GM19324 (cell line): ENCODE data around the gene CIAO3.

Experiments used
- ATAC-seq: cut with Tn5 transposase; IDR thresholded peaks from one replicate; pipeline ENCODE4 v1.9.1; 2021; ENCODE audit warnings: mild to moderate bottlenecking, moderate library complexity; ENCODE audit not compliant: unreplicated experiment, low FRiP score

Gene CIAO3

DNA sequence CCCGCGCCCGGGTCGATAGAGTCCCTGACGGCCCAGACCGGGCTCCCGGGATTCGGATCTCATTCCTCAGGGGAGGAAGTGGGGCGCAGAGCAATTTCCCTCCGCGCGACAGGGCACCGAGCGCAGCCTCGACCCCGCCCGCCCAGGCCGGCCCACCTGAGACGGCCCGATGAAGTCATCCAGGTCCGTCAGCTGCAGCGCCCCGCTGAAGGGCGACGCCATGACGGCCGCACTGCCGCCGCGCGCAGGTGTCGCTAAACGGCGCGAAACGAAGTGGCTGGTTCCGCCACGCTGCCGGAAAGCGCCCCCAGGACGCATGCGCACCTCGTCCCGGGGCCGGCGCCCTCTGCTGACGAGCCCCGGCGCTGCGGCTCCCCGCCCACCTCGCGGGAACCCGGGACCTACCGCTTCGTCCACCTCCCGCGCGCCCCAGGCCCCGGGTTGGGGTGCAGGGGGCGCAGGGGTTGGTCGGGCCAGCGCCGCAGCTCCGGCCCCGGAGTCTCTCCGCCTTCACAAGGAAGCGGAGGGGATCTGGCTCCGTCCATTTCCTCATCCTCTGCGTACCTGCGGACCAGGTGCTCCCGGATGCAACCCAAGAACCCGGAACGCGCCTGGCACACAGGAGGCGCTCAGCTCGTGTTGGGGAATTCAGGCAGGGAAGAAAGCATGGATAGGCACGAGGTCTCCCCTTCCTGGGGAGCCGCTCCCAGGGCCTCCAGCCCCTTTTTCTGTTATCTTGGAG, at the start of gene CIAO3:
TSS of gene CIAO3 (minus strand) at position 234 of the 742 bp plus-strand sequence. CDS start at position 222, 12 bp downstream.
- ATAC-seq = peak; percentile 87

DNA sequence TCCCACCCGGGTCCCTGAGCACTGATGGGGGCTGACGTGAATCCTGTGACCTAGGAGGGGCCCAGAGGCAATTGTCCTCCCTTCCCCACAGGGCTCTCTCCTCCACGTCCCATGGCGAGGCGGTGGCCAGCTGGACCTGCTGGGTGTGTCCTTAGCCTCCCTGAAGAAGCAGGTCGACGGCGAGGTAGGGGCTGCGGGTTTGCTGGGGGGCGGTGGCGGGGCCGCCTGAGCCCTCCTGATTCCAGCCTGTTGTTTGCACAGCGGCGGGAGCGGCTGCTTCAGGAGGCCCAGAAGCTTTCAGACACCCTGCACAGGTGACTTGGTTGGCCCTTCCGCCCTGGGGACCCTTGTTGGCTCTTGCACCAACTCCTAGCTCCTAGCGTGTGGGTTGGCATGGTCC, 49.3 kb upstream of the CIAO3 start:
- ATAC-seq = no peak

DNA sequence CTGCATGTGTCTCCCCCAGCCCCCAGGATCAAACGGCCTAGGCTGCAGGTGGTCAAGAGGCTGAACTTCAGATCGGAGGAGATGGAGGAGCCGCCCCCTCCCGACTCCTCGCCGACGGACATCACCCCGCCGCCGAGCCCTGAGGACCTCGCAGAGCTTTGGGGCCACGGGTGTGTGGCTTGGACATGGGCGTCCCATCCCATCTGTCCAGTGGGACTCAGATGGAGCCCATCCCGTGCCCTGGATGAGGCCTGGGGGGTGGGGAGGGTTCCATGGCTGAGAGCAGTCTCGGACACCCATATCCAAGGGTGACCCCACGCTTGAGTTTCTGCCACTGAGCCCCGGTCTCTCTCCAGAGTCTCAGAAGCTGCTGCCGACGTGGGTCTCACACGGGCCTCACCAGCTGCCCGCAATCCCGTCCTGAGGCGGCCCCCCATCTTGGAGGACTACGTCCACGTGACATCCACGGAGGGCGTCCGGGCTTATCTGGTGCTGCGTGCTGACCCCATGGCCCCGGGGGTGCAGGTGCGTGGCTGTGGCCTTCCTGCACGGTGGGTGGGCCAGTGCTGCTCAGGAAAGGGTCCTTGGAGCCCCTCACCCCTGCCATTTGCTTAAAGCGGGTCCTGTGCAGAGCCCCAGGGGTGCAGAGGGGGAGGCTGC, 48.5 kb upstream of the CIAO3 start:
- no peak for ATAC-seq

DNA sequence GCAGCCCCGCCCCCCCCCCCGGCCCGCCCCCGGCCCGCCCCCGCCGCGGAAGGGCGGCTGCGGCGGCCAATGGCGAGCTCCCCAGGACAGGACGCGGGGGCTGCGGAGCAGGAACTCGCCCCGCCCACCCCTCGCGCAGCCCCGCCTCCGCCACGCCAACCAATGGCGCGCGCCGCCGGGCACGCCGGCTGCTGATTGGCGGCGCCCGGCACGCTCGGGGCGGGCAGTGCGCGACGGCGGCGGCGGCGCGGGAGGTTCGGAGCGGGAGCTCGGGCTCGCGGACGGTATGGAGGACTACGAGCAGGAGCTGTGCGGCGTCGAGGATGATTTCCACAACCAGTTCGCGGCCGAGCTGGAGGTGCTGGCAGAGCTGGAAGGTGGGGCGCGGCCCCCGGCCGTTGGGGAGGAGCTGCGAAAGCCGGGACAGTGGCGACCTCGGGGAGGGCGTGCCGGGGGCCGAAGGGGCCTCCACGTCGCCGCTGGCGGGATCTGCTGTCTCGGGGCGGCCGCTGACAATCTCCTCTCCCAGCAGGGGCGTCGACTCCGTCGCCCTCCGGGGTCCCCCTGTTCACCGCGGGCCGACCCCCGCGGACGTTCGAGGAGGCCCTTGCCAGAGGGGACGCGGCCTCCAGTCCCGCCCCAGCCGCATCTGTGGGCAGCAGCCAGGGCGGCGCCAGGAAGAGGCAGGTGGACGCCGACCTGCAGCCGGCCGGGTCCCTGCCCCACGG, 47.8 kb upstream of the CIAO3 start, which contains the start of gene CHTF18:
TSS of gene CHTF18 (plus strand) at position 222 of the 728 bp plus-strand sequence. CDS start at position 287, 65 bp downstream.
- ATAC-seq = peak; percentile 75

- ATAC-seq = peak; percentile 30
These were observed 47.2 kb upstream of the CIAO3 start, which contains the start of gene RPUSD1 for GRCh38 chr16:787978-788398. TSS of gene RPUSD1 (minus strand) at chr16:788381. CDS start at chr16:787737, 644 bp downstream.

- ATAC-seq = no peak
These were observed 46.6 kb upstream of the CIAO3 start for GRCh38 chr16:787321-787966.

DNA sequence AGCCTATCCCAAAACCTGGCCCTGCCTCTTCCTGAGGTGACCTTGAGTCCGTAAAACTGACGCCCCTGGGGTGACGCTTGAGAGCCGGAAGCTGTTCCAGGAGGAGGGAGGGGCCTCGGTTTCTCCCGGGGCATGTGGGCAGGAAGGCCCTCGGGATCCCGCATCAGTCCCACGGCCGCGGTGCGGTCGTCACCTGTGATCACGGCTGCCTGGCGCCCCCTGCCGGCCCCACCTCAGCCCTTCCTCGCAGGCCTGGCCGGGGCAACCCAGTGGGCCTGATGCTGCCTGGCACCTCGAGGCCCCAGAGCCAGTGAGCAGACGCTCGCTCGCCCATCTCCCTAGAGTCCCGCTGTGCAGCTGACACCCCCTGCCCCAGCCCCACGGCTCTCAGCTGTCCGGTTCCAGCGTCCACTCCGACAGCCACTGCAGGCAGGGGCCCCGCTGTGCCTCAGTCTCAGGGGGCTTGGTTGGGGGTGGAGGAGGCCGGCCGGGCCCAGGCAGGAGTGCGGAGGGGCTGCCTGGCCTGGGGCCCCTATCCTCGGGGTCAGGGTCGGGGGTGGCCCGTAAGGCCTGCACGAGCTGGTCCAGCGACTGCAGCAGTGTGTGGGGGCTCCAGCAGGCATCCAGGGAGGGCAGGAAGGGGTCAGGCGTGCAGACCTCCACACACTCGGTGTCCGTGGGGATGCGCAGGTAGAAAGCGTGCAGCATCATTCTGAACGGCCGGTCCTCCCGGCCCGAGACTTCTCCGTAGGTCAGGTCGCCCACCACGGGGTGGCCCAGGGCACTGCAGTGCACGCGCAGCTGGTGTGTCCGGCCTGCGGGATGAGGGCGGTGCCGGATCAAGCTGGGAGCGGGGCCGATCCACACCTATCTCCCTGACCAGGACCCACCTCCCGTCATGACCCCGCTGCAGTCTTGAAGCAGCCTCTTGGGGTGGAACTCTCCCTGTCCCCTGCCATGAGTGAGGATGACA, 45.1 kb upstream of the CIAO3 start:
- no peak for ATAC-seq

GRCh38 chr16:784431-784830, 43.6 kb upstream of the CIAO3 start:
- ATAC-seq = no peak

- ATAC-seq = no peak
These were observed 42.8 kb upstream of the CIAO3 start for GRCh38 chr16:783404-784161.

- ATAC-seq = no peak
These were observed 42.1 kb upstream of the CIAO3 start for GRCh38 chr16:782766-783403.

DNA sequence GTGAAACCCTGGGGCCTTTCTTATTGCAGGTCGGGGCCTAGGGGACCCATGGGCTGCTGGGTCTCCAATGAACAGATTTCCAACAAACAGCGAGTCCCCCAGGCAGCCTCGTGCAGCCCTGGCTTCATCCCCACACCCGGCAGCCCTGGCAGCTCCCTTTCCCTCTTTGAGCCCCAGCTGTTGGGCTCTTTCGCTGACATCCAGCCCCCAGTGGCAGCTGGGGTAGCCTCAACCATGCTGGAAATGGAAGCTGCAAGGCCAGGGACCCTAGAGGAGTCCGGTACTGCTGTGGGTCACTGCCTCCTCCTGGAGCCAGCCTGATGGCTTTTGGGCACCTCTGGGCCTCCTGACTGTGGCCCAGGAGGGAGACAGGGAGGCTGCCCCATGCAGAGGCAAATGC, 41.5 kb upstream of the CIAO3 start:
- ATAC-seq = no peak

DNA sequence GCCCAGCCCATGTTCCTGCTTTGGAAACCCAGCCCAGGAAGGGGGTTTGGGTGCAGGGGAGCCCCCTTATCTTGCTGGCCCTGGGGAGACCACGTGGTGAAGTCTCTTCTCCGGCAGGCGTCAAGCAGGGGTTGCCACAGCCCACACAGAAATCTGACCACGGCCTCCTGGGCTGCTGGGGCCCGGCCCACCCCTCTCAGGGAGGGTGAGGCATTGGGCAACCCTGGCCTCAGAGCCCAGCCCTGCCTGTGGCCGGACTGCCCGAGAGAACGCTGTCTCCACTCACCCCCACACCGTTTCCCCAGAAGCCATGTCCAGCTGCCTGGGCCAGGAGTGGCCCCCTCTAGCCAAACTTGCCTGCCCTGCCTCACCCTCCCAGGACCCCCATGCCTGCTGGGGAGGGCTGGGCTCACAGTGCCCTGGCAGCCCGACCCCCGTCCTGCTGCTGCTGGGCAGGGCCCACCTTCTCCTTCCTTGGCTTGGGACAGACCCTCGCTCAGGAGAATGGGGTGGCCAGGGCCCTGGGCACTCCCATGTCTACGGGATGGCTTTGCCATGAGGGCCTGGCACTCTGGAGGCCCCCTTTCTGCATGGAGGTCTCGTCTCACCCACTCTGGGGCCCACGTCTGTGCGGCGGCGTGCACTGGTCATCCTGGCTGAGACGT, 40.7 kb upstream of the CIAO3 start:
- no peak for ATAC-seq

DNA sequence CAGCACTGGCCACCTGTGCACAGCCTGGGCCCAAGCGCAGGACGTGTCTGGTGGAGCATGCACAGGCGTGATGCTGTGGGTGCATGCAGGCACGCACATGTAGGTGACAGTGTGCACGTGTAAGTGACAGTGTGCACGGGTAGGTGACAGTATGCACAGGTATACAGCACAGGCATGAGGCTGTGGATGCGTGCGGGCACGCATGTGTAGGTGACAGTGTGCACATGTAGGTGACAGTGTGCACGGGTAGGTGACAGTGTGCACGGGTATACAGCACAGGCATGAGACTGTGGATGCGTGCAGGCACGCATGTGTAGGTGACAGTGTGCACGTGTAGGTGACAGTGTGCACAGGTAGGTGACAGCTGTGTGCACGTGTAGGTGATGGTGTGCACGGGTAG, 39.5 kb upstream of the CIAO3 start:
- ATAC-seq = no peak

DNA sequence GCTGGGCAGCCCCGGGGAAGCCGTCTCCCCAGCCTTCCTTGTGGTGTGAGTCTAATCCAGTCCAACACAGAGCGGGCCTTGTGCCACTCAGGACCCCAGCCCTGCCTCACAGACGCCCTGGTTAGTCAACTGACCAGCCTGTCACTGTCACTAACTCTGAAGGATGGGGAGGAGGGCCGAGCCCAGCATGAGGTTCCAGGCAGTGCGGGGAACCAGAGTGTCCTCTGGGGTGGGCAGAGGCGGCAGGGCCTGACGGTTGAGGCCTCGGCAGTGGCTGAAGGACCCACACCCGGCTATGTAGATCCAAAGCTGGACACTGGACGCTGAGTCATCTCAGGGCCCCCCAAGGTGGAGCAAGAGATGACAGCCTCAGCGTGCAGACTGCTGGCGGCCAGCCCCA, 38.8 kb upstream of the CIAO3 start:
- no peak for ATAC-seq

DNA sequence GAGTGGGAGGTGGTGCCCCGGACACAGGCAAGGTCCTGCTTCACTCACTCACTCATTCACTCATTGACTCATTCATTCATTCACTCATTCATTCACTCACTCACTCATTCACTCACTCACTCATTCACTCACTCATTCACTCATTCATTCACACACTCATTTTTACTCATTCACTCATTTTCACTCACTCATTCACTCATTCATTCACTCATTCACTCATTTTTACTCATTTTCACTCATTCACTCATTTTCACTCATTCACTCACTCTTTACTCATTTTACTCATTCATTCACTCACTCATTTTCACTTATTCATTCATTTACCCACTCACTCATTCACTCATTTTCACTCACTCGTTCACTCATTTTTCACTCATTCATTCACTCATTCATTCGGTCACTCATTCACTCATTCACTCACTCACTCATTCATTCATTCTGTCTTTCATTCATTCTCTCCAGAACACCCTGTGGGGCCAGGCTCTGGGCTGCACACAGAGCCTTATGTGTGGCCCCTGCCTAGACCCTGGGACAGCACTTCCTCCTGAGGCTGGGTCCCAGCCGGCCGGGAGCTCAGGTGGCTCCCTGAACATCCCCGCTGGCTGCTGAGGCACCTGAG, 38.2 kb upstream of the CIAO3 start:
- no peak for ATAC-seq

DNA sequence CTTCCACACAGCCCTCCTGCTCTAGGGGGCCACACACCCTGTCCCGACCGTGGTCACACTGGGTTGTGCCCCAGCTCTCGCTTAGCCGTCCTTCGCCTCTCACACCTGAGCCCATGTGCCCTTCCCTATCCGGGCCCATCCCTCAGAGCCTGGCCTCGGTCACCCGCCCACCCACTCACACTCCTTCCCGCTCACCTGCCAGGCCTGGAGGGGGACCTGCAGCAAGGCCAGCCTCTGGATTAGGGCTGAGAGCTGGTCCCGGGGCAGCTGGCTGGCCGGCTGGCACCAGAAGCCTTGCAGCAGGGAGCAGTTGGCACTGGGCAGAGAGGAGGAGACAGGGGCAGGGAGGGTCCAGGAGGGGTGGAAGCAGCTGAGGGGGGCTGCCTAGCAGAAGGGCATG, 37.6 kb upstream of the CIAO3 start:
- ATAC-seq = no peak

GRCh38 chr16:777826-778225, 37.0 kb upstream of the CIAO3 start:
- no peak for ATAC-seq
